Measurements from ENCODE around the gene KCNH3.

DNA sequence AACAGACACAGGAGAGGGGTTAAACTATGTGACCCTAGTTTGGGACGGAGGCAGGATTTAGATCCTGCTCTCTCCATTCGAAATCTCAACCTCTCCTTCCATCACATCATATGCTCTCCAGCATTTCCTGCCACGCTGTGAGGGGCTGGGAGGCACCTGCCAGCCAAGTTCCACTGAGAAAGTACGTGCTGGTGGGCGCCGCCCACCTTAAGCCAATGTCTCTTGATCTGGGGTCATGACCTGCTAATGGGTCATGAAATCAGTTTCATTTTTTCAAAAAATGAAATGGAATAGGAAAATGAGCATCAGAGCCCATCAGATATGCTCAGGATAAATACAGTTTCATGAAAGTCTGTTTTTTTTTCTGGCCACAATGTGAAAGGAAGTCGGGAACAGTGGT lies 21.9 kb downstream of the KCNH3 start:
- TF ChIP-seq GATA3 (IDR thresholded peaks at IDR 0.05; ENCODE audit: low read depth, low read length): no peak
- TF ChIP-seq GATA2 (IDR thresholded peaks at IDR 0.05; ENCODE audit: low read depth, low read length): no peak
